GM19463 (cell line): ENCODE data around the gene MGAT5.

Source experiments
- ATAC-seq: cut with Tn5 transposase; IDR thresholded peaks from one replicate; pipeline ENCODE4 v1.9.1; 2021; ENCODE audit warnings: mild to moderate bottlenecking, moderate library complexity; ENCODE audit not compliant: unreplicated experiment

MGAT5 gene

DNA sequence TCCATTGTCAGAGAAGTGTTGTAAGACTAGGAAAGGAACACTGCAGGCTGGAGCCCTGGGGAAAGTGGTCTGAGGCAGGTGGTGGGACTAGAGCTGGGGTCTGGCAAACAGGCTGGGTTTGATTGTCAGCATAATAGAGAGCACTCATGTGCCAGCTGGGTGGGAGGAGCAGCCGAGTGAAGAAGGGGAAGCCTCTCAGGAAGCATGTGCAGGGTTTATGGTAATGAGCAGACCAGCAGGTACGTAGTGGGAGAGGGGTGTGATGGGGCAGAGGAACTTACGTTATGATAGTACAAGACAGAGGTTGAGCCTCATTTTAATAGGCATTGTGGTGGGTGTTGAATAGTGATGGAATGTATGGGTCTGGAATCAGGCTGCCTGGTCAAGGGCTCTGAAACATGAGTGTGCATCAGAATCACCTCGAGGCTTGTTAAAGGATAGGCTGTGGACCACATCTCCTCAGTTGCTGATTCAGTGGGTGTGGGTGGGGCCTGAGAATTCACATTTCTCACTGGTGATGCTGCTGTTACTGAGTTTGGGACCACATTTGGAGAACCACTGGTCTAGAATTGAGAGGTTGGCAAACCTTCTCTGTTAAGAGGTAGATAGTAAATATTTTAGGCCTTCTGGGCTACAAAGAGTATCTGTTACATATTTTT lies 1.7 kb upstream of the MGAT5 start:
- ATAC-seq: no peak

- ATAC-seq: peak; percentile 73
Measured at GRCh38 chr2:134253117-134253704, 661 bp upstream of the MGAT5 start.

DNA sequence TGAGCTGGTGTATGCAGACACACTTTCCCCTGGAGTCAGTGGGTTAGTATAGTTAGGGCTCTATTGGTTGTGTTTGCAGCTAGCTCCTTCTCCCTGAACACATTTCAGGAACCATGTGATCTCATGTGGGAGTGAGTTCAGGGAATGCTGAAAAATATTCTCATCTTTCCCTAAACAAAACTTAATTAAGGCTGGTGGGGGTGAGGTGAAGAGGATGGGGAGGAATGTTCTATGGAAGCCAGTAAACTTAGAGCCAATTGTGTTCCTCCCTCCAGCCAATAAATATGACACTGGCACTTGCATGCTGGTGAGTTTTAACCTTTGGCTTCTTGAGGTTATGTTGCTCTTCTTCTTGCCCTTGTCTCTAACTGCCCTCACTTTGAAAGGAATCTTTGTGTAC lies 952 bp downstream of the MGAT5 start:
- no peak for ATAC-seq

GRCh38 chr2:134256956-134257355 lies 3.1 kb downstream of the MGAT5 start:
- no peak for ATAC-seq

- ATAC-seq: no peak
Measured at GRCh38 chr2:134257509-134257908, 3.6 kb downstream of the MGAT5 start.

DNA sequence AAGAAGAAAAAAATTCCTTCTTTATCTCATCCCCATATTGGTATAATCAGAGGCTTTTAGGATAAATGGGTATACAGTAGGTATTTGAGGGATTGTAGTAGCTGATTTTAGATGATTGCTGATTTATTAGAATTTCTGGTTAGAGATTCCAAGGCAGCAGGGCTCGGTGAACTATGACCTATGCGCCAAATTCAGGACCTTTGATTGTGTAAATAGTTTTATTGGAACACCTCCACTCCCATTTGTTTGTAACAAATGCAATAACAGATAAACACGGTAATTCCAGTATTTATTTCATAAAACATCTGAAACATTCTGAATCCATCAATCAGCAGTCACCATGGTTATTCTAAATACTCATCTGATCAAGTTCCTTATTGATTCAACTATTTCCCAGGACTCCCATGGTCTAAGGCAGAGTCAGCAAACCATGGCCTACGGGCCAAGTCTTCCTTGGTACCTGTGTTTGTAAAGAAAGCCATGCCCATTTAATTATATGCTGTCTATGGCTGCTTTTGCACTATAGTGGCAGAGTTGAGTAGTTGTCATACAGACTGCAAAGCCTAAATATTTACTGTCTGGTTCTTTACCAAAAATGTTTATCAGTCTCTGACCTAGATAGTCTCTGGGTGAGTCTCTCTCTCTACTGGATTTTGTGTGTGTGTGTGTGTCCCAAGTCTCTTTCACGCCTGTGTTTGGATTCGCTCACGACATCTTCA lies 4.3 kb downstream of the MGAT5 start:
- no peak for ATAC-seq

GRCh38 chr2:134258684-134259388 lies 5.0 kb downstream of the MGAT5 start:
- ATAC-seq: peak; percentile 41

DNA sequence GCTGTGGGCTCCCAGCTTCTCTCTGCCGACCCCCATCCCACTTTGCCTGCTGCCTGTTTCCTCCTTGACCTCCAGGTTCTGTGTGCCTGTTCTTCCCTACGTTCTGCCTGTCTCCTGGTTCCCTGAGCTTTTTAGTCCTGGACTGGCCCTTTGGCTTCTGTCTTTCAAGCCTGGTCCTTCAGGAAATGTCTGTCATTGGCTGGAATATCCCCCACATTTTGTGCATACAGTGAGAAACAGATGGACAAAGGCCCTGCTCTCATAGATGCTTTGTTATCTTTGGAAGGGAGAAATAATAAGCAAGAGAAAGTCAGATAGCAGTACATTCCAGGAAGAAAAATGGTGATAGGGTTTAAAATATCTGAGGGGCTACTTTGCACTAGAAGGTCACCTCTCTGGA lies 5.7 kb downstream of the MGAT5 start:
- no peak for ATAC-seq

DNA sequence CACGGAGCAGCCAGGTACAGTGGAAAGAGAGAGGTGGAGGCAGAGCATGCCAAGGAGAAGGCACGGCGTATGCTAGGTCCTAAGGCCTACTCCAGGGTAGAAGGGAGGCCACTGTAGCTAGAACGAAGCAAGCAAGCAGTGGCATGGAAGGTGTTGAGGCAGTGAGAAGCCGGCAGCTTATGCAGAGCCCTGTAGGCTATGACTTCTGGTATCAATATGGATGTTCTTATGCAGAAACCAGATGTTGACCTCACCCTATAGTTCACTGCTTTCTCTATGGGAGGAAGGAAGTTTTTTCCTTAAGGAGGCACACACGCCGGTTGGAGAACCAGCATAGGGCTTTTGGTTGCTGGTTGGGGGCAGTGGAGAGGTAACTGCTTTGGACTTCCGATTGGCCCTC lies 6.1 kb downstream of the MGAT5 start:
- no peak for ATAC-seq

GRCh38 chr2:134260713-134261112 lies 6.8 kb downstream of the MGAT5 start:
- ATAC-seq: no peak

DNA sequence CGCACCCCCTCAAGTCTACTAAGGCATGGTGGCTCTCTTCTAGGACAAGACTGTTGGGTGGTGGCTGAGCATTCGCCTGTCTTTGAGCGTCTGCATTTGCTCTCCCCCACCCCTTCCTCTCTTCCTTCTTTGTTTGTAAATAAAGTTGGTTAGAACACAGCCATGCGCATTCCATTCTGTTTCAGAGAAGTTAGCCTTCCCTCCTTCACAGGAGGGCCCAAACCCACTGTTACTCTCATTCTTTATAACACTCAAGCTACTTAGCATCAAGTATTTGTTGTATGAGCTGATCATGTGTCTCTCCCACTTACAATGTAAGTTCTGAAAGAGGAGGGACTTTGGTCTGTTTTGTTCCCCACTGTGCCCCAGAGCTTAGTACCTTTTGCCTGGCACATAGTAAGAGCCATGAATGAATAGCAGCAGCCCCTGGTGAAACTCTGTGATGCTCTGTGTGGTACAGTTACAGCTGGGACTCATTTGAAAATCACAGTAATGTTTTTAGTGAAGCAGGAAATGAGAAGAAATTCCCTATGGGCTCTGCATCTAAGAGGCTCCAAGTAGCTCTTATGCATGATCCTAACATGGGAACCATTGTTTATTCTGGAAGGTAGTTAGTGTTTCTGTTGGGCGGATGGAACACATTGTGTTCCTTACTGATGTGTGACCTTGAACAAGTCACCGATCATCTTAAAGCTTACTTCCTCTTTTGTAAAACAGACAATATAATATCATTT lies 7.7 kb downstream of the MGAT5 start:
- peak; percentile 56 for ATAC-seq

DNA sequence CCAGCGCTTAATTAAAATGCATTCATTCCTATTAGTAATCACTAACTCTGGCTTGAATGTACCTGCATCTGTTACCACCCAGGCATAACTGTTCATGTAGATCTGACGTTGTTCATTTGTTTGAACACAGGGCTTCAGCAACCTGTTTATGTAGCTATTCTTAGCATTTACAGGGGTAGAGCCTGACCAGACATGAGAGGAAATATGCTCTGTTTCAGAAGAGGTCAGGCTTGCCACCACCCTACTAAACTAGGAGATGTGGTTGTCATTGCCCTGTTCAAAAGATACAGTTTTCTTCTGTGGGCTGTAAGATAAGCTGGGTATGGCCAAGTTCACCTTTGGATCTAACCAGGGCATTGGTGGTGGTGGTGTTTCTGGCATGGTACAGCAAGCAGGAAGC lies 8.8 kb downstream of the MGAT5 start:
- ATAC-seq: peak; percentile 40

GRCh38 chr2:134268265-134268664 lies 14.4 kb downstream of the MGAT5 start:
- no peak for ATAC-seq

DNA sequence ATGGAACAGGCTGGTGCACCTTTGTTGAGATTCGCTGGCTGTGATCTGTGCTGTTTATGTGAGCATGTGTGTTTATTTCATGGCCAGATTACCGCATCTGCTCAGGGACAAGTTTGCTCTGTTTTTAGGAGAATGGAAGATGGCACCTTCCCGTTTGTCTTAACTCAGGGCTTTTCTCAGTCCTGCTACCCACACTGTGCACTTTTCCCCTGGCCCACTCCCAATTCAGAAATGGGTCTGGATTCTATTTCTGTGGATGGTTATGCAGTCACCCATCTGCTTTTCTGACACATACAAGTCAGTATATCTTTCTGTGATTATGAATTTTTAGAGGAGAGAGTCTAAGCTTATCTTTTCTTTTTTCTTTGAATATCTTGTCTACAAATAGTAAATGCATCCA lies 15.4 kb downstream of the MGAT5 start:
- ATAC-seq: no peak

DNA sequence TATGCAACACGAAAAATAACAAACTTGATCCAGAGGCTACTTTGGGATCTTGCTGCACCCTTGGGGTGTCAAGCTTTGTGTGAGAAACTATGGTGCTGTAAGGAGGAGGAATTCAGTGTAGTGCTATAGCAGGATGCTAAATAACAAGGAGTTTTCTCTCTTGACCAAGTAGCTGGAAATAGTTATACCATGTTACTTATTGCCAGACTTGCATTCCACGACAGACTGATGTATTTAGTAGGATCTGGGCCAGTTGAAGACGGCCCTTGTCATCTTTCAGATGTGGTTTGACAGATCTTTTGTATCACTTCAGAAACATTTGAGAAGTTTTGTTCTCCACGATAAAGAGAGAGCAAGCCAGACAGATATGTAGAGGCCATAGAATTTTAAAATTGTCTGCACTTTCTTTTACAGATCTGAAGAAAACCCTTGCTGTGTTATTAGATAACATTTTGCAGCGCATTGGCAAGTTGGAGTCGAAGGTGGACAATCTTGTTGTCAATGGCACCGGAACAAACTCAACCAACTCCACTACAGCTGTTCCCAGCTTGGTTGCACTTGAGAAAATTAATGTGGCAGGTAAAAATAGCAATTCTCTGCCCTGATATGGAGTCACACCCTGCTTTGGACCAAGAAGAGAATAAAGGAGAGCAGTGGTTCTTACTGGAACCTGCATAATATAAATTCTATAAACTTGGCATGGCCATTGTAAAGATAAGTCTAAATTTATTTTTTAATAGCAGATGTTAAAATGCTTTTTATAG lies 16.3 kb downstream of the MGAT5 start:
- ATAC-seq: no peak

- peak; percentile 22 for ATAC-seq
Measured at GRCh38 chr2:134271758-134272157, 17.9 kb downstream of the MGAT5 start.

- no peak for ATAC-seq
Measured at GRCh38 chr2:134272806-134273205, 18.9 kb downstream of the MGAT5 start.

DNA sequence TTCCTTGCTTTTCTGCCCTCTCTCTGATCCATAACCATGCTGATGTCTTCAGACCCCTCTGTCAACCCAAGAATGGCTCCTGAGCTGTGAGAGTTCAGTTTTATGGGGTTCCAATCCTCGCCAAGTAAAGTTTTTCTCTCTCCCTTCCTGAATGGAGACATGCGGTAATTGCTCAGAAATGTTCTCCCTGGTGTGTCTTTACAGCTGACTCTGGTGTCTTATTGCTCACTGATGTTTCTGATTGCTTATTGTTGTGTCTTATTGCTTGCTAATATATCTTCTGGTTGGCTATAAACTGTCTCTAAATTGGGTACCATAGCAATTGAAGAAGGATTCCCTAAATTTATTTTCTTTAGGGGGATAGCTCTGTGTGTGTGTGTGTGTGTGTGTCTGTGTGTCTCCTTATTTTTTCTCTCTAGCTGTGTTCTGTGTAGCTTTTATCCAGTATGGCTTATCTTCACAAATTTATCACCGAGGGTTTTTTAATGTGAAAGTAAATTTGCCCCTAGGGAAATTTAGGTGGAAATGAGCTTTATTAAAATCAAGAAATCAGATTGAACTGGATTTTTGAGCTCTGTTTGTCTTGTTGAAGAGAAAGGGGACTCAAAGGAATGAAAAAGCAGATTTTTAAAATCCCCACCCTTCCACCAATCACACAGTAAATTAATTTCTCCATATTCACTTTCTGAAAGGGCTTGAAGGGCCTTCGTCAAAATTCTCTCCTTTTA lies 19.5 kb downstream of the MGAT5 start:
- no peak for ATAC-seq

- no peak for ATAC-seq
Measured at GRCh38 chr2:134274121-134274520, 20.2 kb downstream of the MGAT5 start.
